Neural cell (in vitro differentiated cells): ENCODE data around the gene TBC1D22B. TPM values are rescaled to one million over a fixed set of nuclear protein-coding genes. Genes with fewer than 3 reads are reported as not detected.

Experiments
- H2AFZ ChIP-seq: fragments of 200-600, 300-800 bp; sonication (generic), shearing (Covaris generic); 2 replicates; pipeline ENCODE4 v1.6.0; 2014; ENCODE audit warnings: low read depth, mild to moderate bottlenecking, antibody characterized with exemption, low read length, moderate library complexity
- H3F3A ChIP-seq: fragments of 200-600 bp; shearing (Covaris generic); 2 replicates; pipeline ENCODE4 v1.6.1; 2016; ENCODE audit warnings: mild to moderate bottlenecking, moderate library complexity, mixed read lengths, antibody characterized with exemption, low read length; ENCODE audit not compliant: insufficient read depth, poor library complexity, severe bottlenecking
- H3K27ac ChIP-seq: fragments of 200-600, 300-800 bp; sonication (generic), shearing (Covaris generic); 2 replicates; pipeline ENCODE4 v1.5.1; 2014; ENCODE audit warnings: mild to moderate bottlenecking, low read length, moderate library complexity
- H3K27me3 ChIP-seq: fragments of 300-800, 200-600 bp; sonication (generic), shearing (Covaris generic); 2 replicates; pipeline ENCODE4 v1.6.0; 2014; ENCODE audit warnings: mild to moderate bottlenecking, low read depth, low read length, moderate library complexity; ENCODE audit not compliant: insufficient read depth
- H3K36me3 ChIP-seq: fragments of 300-800, 200-600 bp; sonication (generic), shearing (Covaris generic); 2 replicates; pipeline ENCODE4 v1.5.1; 2014; ENCODE audit warnings: mild to moderate bottlenecking, antibody characterized with exemption, low read length, moderate library complexity; ENCODE audit not compliant: insufficient read depth
- H3K4me2 ChIP-seq: fragments of 300-800, 200-600 bp; sonication (generic), shearing (Covaris generic); 2 replicates; pipeline ENCODE4 v1.6.0; 2014; ENCODE audit warnings: mild to moderate bottlenecking, low read length
- H3K4me3 ChIP-seq: fragments of 300-800, 200-600 bp; sonication (generic), shearing (Covaris generic); 2 replicates; pipeline ENCODE4 v1.5.1; 2014; ENCODE audit warnings: mild to moderate bottlenecking, low read length, moderate library complexity
- H3K79me2 ChIP-seq: fragments of 200-600 bp; shearing (Covaris generic); replicated peaks from 2 replicates; pipeline ENCODE4 v1.6.0; 2014; ENCODE audit warnings: mild to moderate bottlenecking, low read length, moderate library complexity; ENCODE audit not compliant: insufficient read depth
- H3K9ac ChIP-seq: fragments of 300-800, 200-600 bp; sonication (generic), shearing (Covaris generic); 2 replicates; pipeline ENCODE4 v1.6.1; 2016; ENCODE audit warnings: mild to moderate bottlenecking, low read length, mixed read lengths
- H3K9me2 ChIP-seq: fragments of 200-600 bp; shearing (Covaris generic); 2 replicates; pipeline ENCODE4 v1.6.1; 2016; ENCODE audit warnings: mild to moderate bottlenecking, low read length, mixed read lengths; ENCODE audit not compliant: insufficient read depth
- H3K9me3 ChIP-seq: fragments of 200-600, 300-800 bp; sonication (generic), shearing (Covaris generic); 2 replicates; pipeline ENCODE4 v1.6.1; 2016; ENCODE audit warnings: mild to moderate bottlenecking, mixed run types, low read length, moderate library complexity, mixed read lengths
- H4K20me1 ChIP-seq: fragments of 200-600 bp; shearing (Covaris generic); 2 replicates; pipeline ENCODE4 v1.6.1; 2016; ENCODE audit warnings: mild to moderate bottlenecking, mixed run types; ENCODE audit not compliant: insufficient read depth
- CTCF ChIP-seq: fragments of 450-650 bp; IDR thresholded peaks from 2 replicates; pipeline ENCODE4 v1.5.1; 2014; ENCODE audit warnings: antibody characterized with exemption, mild to moderate bottlenecking, moderate library complexity; ENCODE audit not compliant: poor library complexity, severe bottlenecking
- EP300 ChIP-seq: fragments of 450-650 bp; conservative IDR thresholded peaks from 2 replicates; pipeline ENCODE4 v1.6.1; 2014; ENCODE audit warnings: antibody characterized with exemption, mild to moderate bottlenecking, moderate library complexity; ENCODE audit not compliant: poor library complexity, severe bottlenecking
- EZH2 ChIP-seq: fragments of 200-600, 300-800 bp; shearing (Covaris generic), sonication (generic); IDR thresholded peaks from 2 replicates; pipeline ENCODE4 v1.6.1; 2014; ENCODE audit warnings: antibody characterized with exemption, low read length, borderline replicate concordance, mild to moderate bottlenecking; ENCODE audit not compliant: insufficient read depth, poor library complexity, severe bottlenecking
- MXI1 ChIP-seq: fragments of 450-650 bp; conservative IDR thresholded peaks from 2 replicates; pipeline ENCODE4 v1.6.1; 2014; ENCODE audit warnings: antibody characterized with exemption, mild to moderate bottlenecking; ENCODE audit not compliant: poor library complexity, severe bottlenecking
- POLR2AphosphoS5 ChIP-seq: IDR thresholded peaks from 2 replicates; pipeline ENCODE4 v1.6.1; 2012
- RAD21 ChIP-seq: fragments of 450-650 bp; conservative IDR thresholded peaks from 2 replicates; pipeline ENCODE4 v1.6.1; 2014; ENCODE audit warnings: antibody characterized with exemption, mild to moderate bottlenecking, moderate library complexity
- REST ChIP-seq: IDR thresholded peaks from 2 replicates; pipeline ENCODE4 v1.6.1; 2012; ENCODE audit warnings: borderline replicate concordance
- SMC3 ChIP-seq: fragments of 450-650 bp; conservative IDR thresholded peaks from 2 replicates; pipeline ENCODE4 v1.6.1; 2014; ENCODE audit warnings: antibody characterized with exemption, mild to moderate bottlenecking, moderate library complexity; ENCODE audit not compliant: poor library complexity
- TAF1 ChIP-seq: IDR thresholded peaks from 2 replicates; pipeline ENCODE4 v1.6.1; 2012; ENCODE audit warnings: low read depth
- polyA plus RNA-seq: library from polyadenylated mRNA; depleted of rRNA; stranded (reverse); fragments of >200 nt; gene quantifications from 2 replicates; pipeline ENCODE4 v1.2.3, GENCODE V29; 2014

TBC1D22B gene
- polyA plus RNA-seq, 1 donor from 2014 or later, result 10.6 TPM

DNA sequence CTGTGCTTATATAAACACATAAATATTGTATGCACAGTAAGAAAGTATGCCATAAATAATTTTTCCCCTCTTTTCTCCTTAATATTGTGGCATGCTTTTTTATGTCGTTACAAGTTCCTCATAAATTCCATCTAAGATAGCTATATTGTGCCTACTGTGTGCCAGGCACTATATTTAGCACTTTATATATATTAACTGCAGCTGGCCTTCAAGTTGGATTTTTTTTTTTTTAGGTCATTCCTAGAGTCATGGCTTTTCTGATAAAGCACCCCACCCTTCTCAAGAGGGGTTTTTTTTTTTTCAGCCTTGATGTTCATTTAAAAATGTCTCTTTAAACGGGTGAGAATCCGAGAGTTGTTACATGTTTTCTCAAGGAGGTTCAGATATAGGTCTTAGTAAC is 53.4 kb downstream of the TBC1D22B start:
- Histone ChIP-seq H3F3A (no peaks in the 10 kb centered on the region), H3K9me2 (no peaks in the 10 kb centered on the region), H2AFZ (no peak overlapping the region), H3K79me2 (no peaks in the 10 kb centered on the region), H3K27me3 (no peaks in the 10 kb centered on the region), H3K9ac (no peak overlapping the region), H3K27ac (no peak overlapping the region), H4K20me1 (no peaks in the 10 kb centered on the region), H3K4me2 (no peak overlapping the region), H3K4me3 (no peak overlapping the region), H3K36me3 (peaks cover 6% of the 10 kb centered on the region), H3K9me3 (no peaks in the 10 kb centered on the region)
- no peak for TF ChIP-seq EZH2
- no peak for TF ChIP-seq REST
- TF ChIP-seq CTCF, result no peak
- TF ChIP-seq EP300, result no peak
- no peak for TF ChIP-seq SMC3
- no peak for TF ChIP-seq MXI1
- TF ChIP-seq TAF1, result no peak
- no peak for TF ChIP-seq POLR2AphosphoS5
- no peak for TF ChIP-seq RAD21

GRCh38 chr6:37311741-37312473 is 54.3 kb downstream of the TBC1D22B start:
- TF ChIP-seq REST (no peak), EP300 (no peak), SMC3 (no peak), POLR2AphosphoS5 (no peak), MXI1 (no peak), CTCF (no peak), EZH2 (no peak), RAD21 (no peak), TAF1 (no peak)
- H2AFZ ChIP-seq, result no peak overlapping the region
- H3K9ac ChIP-seq, result no peak overlapping the region
- no peak overlapping the region for H3K4me2 ChIP-seq
- H3K9me2 ChIP-seq, result no peaks in the 10 kb centered on the region
- no peaks in the 10 kb centered on the region for H4K20me1 ChIP-seq
- no peaks in the 10 kb centered on the region for H3K27me3 ChIP-seq
- H3F3A ChIP-seq, result no peaks in the 10 kb centered on the region
- no peaks in the 10 kb centered on the region for H3K79me2 ChIP-seq
- H3K27ac ChIP-seq, result no peak overlapping the region
- H3K36me3 ChIP-seq, result peaks cover 6% of the 10 kb centered on the region
- H3K9me3 ChIP-seq, result no peaks in the 10 kb centered on the region
- no peak overlapping the region for H3K4me3 ChIP-seq
